Ascending aorta (tissue), 2 donors: Measurements from ENCODE around the gene PKM. TPM values are rescaled to one million over a fixed set of nuclear protein-coding genes. Genes with fewer than 3 reads are reported as not detected.
A peak's percentile ranks its signal among the peaks of the same experiment; 100 is the strongest.

ENCODE experiments used
- DNase-seq, 2 donors: peaks; one replicate each; pipeline ENCODE4 v3.0.0-alpha.2; 2019; ENCODE audit warnings: low spot score in 2 of 2
- H3K27ac ChIP-seq, 2 donors: fragments of 200-600 bp; sonication (generic); one replicate each; pipeline ENCODE4 v1.5.1; 2016 to 2017; ENCODE audit warnings: mild to moderate bottlenecking in 1 of 2
- H3K27me3 ChIP-seq: fragments of 200-600 bp; sonication (generic); one replicate; pipeline ENCODE4 v1.5.1; 2017
- H3K36me3 ChIP-seq, 2 donors: fragments of 200-600 bp; sonication (generic); one replicate each; pipeline ENCODE4 v1.5.1; 2016
- H3K4me1 ChIP-seq, 2 donors: fragments of 200-600 bp; sonication (generic); one replicate each; pipeline ENCODE4 v1.5.1; 2016 to 2017; ENCODE audit warnings: mild to moderate bottlenecking in 1 of 2
- H3K4me3 ChIP-seq, 2 donors: fragments of 200-600 bp; sonication (generic); one replicate each; pipeline ENCODE4 v1.5.1; 2016 to 2017; ENCODE audit warnings: mild to moderate bottlenecking in 1 of 2
- H3K9me3 ChIP-seq, 2 donors: fragments of 200-600 bp; sonication (generic); one replicate each; pipeline ENCODE4 v1.5.1; 2016
- CTCF ChIP-seq, 3 experiments: fragments of 200-600 bp in 2 of 3; fragments of 450-650 bp in 1 of 3; sonication (generic) in 2 of 3; IDR thresholded peaks; one replicate each; pipeline ENCODE4 v1.5.1; 2016 to 2019; ENCODE audit warnings: antibody characterized with exemption in 3 of 3, mild to moderate bottlenecking in 1 of 3, moderate library complexity in 1 of 3
- intact Hi-C: fragments of 100-400 bp; cut with DNase I; formaldehyde crosslinking; loops from one replicate; pipeline ENCODE4 v1.15.1; 2023
- total RNA-seq: library from RNA; depleted of rRNA; stranded (reverse); fragments of >200 nt; gene quantifications from one replicate; pipeline ENCODE4 v1.1.0, GENCODE V29; 2016

The PKM gene
- total RNA-seq, 1 donor from 2014 or later = 313 TPM

DNA sequence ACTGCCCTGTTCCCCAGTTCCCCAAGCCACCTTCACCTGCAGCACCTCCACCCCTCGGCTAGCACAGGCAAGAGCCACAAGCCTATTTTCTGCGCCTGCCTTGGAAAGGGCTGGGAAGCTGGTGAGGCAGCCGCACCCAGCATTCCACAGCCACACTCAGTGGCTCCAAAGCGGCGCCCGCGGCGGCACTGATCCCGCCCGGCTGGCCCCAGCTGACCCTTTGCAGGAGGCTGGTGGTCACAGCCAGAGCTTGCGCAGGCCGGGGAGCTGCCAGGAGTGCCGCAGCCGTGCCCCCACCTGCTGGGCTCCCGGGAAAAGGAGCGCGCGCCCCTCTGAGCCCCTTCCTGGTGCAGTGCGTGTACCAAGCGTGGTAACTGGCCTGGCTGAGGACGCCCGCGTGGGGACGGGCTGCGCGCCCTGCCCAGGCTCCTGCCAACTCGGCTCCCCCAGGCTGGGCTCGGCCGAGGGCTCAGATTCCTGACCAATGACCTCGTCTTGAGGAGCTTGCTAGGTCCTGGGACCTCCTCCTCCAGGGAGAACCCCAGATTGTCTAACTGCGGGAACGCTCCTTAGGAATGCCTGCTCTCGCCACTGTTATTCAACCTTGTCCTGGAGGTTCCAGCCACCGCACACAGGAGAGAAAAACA lies 46.7 kb downstream of the PKM start:
- Histone ChIP-seq H3K27ac (no peak overlapping the region), H3K4me3 (peak overlapping the region; percentile 12 to 61), H3K27me3 (no peaks in the 10 kb centered on the region), H3K9me3 (no peaks in the 10 kb centered on the region), H3K4me1 (peaks cover 12 to 19% of the 10 kb centered on the region in 2 donors), H3K36me3 (no peaks in the 10 kb centered on the region)
- DNase-seq = peak in 1 of 2 donors; percentile 65
- intact Hi-C loops = no loop called here
- TF ChIP-seq CTCF (IDR thresholded peaks at IDR 0.05) = no peak

DNA sequence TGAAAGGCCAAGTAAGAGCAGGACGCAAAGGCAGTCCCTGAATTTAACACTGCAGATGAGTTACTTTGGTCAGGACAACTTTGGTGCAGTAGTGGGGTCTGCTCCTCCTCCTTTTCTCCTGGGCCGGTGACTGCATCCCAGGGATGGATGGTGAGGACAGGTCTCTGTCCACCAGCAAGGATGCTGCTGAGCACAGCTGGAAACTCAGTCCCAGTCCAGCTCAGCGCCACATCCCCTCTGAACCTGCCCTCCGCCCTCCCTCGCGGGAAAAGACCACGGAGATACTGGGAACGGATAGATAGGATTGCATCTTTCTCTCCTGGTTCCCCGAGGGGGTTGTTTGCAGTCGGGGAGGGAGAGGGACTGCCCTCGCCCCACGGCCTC lies 47.2 kb downstream of the PKM start:
- H3K27me3 ChIP-seq = no peaks in the 10 kb centered on the region
- H3K36me3 ChIP-seq = no peaks in the 10 kb centered on the region
- peaks cover 12 to 19% of the 10 kb centered on the region in 2 donors for H3K4me1 ChIP-seq
- H3K27ac ChIP-seq = no peak overlapping the region
- no peaks in the 10 kb centered on the region for H3K9me3 ChIP-seq
- TF ChIP-seq CTCF (IDR thresholded peaks at IDR 0.05) = no peak
- H3K4me3 ChIP-seq = peak overlapping the region; percentile 12 to 61
- intact Hi-C loops = no loop called here
- DNase-seq = no peak

DNA sequence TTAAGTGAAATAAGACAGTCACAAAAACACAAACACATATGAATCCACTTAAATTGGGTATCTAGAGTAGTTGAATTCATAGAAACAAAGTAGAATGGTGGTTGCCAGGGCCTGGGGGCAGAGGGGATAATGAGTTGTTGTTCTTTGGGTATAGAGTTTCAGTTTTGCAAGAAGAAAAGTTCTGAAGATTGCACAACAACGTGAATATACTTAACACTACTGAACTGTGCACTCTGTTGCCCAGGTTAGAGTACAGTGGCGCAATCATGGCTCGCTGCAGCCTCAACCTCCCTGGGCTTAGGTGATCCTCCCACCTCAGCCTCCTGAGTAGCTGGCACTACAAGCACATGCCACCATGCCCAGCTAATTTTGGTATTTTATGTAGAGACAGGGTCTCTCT lies 48.3 kb downstream of the PKM start:
- no peak overlapping the region for H3K4me3 ChIP-seq
- no peaks in the 10 kb centered on the region for H3K36me3 ChIP-seq
- DNase-seq = no peak
- no peak overlapping the region for H3K27ac ChIP-seq
- H3K9me3 ChIP-seq = no peaks in the 10 kb centered on the region
- no peak for TF ChIP-seq CTCF (IDR thresholded peaks at IDR 0.05)
- H3K4me1 ChIP-seq = peaks cover 12 to 19% of the 10 kb centered on the region in 2 donors
- no peaks in the 10 kb centered on the region for H3K27me3 ChIP-seq
- intact Hi-C loops = no loop called here

- DNase-seq = no peak
- Histone ChIP-seq H3K9me3 (no peaks in the 10 kb centered on the region), H3K4me1 (peaks cover 12 to 19% of the 10 kb centered on the region in 2 donors), H3K27ac (no peak overlapping the region), H3K36me3 (no peaks in the 10 kb centered on the region), H3K27me3 (no peaks in the 10 kb centered on the region), H3K4me3 (no peak overlapping the region)
- no peak for TF ChIP-seq CTCF (IDR thresholded peaks at IDR 0.05)
- intact Hi-C loops = no loop called here
Observed at GRCh38 chr15:72182244-72182643, 48.7 kb downstream of the PKM start.

GRCh38 chr15:72180761-72181324 lies 50.1 kb downstream of the PKM start:
- no peak overlapping the region for H3K4me3 ChIP-seq
- no peaks in the 10 kb centered on the region for H3K36me3 ChIP-seq
- no peak for DNase-seq
- intact Hi-C loops = no loop called here
- no peaks in the 10 kb centered on the region for H3K9me3 ChIP-seq
- H3K27ac ChIP-seq = peak overlapping the region in 1 of 2 donors; percentile 53
- peaks cover 12 to 19% of the 10 kb centered on the region in 2 donors for H3K4me1 ChIP-seq
- TF ChIP-seq CTCF (IDR thresholded peaks at IDR 0.05) = no peak
- H3K27me3 ChIP-seq = no peaks in the 10 kb centered on the region
